ENCODE data around the gene BABAM2.

GRCh38 chr2:28108143-28108542, 217.6 kb downstream of the BABAM2 start:
- TF ChIP-seq, protein P1, sequence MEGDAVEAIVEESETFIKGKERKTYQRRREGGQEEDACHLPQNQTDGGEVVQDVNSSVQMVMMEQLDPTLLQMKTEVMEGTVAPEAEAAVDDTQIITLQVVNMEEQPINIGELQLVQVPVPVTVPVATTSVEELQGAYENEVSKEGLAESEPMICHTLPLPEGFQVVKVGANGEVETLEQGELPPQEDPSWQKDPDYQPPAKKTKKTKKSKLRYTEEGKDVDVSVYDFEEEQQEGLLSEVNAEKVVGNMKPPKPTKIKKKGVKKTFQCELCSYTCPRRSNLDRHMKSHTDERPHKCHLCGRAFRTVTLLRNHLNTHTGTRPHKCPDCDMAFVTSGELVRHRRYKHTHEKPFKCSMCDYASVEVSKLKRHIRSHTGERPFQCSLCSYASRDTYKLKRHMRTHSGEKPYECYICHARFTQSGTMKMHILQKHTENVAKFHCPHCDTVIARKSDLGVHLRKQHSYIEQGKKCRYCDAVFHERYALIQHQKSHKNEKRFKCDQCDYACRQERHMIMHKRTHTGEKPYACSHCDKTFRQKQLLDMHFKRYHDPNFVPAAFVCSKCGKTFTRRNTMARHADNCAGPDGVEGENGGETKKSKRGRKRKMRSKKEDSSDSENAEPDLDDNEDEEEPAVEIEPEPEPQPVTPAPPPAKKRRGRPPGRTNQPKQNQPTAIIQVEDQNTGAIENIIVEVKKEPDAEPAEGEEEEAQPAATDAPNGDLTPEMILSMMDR (IDR thresholded peaks at IDR 0.05) = no peak
- TF ChIP-seq POLR2AphosphoS5 (IDR thresholded peaks at IDR 0.05) (no peak), EP300 (IDR thresholded peaks at IDR 0.05) (no peak), POLR2A (IDR thresholded peaks at IDR 0.05) (no peak)
